ENCODE data around the gene AKT3.

AKT3 gene

DNA sequence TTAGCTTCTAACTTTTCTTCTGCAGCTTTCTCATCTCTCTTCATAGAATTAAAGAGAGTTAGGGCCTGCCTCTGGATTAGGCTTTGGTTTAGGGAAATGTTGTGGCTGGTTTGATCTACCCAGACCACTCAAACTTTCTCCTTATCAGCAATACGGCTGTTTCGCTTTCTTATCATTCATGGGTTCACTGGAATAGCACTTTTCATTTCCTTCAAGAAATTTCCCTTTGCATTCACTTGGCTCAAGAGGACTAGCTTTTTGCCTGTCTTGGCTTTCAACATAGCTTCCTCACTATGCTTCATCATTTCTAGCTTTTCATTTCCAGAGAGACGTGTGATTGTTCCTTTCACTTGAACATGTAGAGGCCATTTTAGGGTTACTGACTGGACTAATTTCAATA is 59.6 kb downstream of the AKT3 start:
- Histone ChIP-seq H3K23ac (ENCODE audit: low read depth, low read length, poor library complexity) (no peak overlapping the region), H2BK120ac (ENCODE audit: low read depth, low read length) (no peak overlapping the region), H3K4me2 (ENCODE audit: insufficient read depth, low read length, poor library complexity, severe bottlenecking) (no peak overlapping the region), H2AK5ac (ENCODE audit: low read depth, low read length) (no peak overlapping the region), H3K27ac (replicated peaks; ENCODE audit: low read length) (no peak overlapping the region), H2AFZ (ENCODE audit: low read length) (no peak overlapping the region), H2BK15ac (ENCODE audit: low read length) (no peak overlapping the region), H2BK5ac (ENCODE audit: low read length) (no peak overlapping the region), H3K4me3 (ENCODE audit: low read length in 2 of 2) (no peak overlapping the region), H3K14ac (ENCODE audit: low read length) (no peak overlapping the region), H3K4ac (ENCODE audit: low read length) (no peak overlapping the region), H2BK12ac (ENCODE audit: low read length) (no peak overlapping the region), H3K36me3 (replicated peaks in 1 of 2; ENCODE audit: control insufficient read depth in 2 of 2, insufficient read depth in 2 of 2, low read length in 2 of 2) (no peaks in the 10 kb centered on the region), H3K9me3 (replicated peaks in 1 of 2; ENCODE audit: control insufficient read depth in 2 of 2, insufficient read depth in 1 of 2, low read depth in 1 of 2, low read length in 2 of 2) (no peaks in the 10 kb centered on the region), H3K18ac (ENCODE audit: low read length) (no peak overlapping the region), H3K79me1 (ENCODE audit: low read depth, low read length) (no peaks in the 10 kb centered on the region), H3K4me1 (ENCODE audit: control insufficient read depth in 2 of 2, insufficient read depth in 1 of 2, low read depth in 1 of 2, low read length in 2 of 2) (peaks cover 6 to 8% of the 10 kb centered on the region in 2 donors), H4K8ac (ENCODE audit: low read depth, low read length) (no peak overlapping the region), H4K91ac (ENCODE audit: low read depth, low read length, poor library complexity) (no peak overlapping the region), H3K27me3 (ENCODE audit: control insufficient read depth in 3 of 3, insufficient read depth in 3 of 3, low read depth in 1 of 3, low read length in 3 of 3) (no peaks in the 10 kb centered on the region), H3K9ac (ENCODE audit: low read depth, low read length, poor library complexity) (no peak overlapping the region)
- no CpG with 5 or more reads among the region's 3 CpGs for WGBS, 2 donors (ENCODE audit: extremely low coverage in 2 of 2, insufficient read length in 2 of 2, insufficient replicate concordance in 1 of 2)
- DNase-seq (ENCODE audit: low spot score), result no peak

- Histone ChIP-seq H3K23ac (ENCODE audit: low read depth, low read length, poor library complexity) (no peak overlapping the region), H2BK5ac (ENCODE audit: low read length) (no peak overlapping the region), H3K4me3 (ENCODE audit: low read length in 2 of 2) (no peak overlapping the region), H3K14ac (ENCODE audit: low read length) (no peak overlapping the region), H3K36me3 (replicated peaks in 1 of 2; ENCODE audit: control insufficient read depth in 2 of 2, insufficient read depth in 2 of 2, low read length in 2 of 2) (no peaks in the 10 kb centered on the region), H3K4ac (ENCODE audit: low read length) (no peak overlapping the region), H4K8ac (ENCODE audit: low read depth, low read length) (no peak overlapping the region), H3K18ac (ENCODE audit: low read length) (no peak overlapping the region), H2AK5ac (ENCODE audit: low read depth, low read length) (no peak overlapping the region), H3K27me3 (ENCODE audit: control insufficient read depth in 3 of 3, insufficient read depth in 3 of 3, low read depth in 1 of 3, low read length in 3 of 3) (no peaks in the 10 kb centered on the region), H2BK15ac (ENCODE audit: low read length) (no peak overlapping the region), H3K79me1 (ENCODE audit: low read depth, low read length) (peaks cover 4% of the 10 kb centered on the region), H3K4me1 (ENCODE audit: control insufficient read depth in 2 of 2, insufficient read depth in 1 of 2, low read depth in 1 of 2, low read length in 2 of 2) (peaks cover 4 to 8% of the 10 kb centered on the region in 2 donors), H4K91ac (ENCODE audit: low read depth, low read length, poor library complexity) (no peak overlapping the region), H2AFZ (ENCODE audit: low read length) (no peak overlapping the region), H3K27ac (replicated peaks; ENCODE audit: low read length) (peak overlapping the region; percentile 27), H3K9ac (ENCODE audit: low read depth, low read length, poor library complexity) (no peak overlapping the region), H3K4me2 (ENCODE audit: insufficient read depth, low read length, poor library complexity, severe bottlenecking) (no peak overlapping the region), H2BK120ac (ENCODE audit: low read depth, low read length) (no peak overlapping the region), H3K9me3 (replicated peaks in 1 of 2; ENCODE audit: control insufficient read depth in 2 of 2, insufficient read depth in 1 of 2, low read depth in 1 of 2, low read length in 2 of 2) (peaks cover 0 to 9% of the 10 kb centered on the region in 2 donors), H2BK12ac (ENCODE audit: low read length) (no peak overlapping the region)
- no peak for DNase-seq (ENCODE audit: low spot score)
- WGBS, 2 donors (ENCODE audit: extremely low coverage in 2 of 2, insufficient read length in 2 of 2, insufficient replicate concordance in 1 of 2), result no CpG with 5 or more reads among the region's 3 CpGs
Observed at GRCh38 chr1:243786531-243786930, 63.5 kb downstream of the AKT3 start.

- Histone ChIP-seq H3K79me1 (ENCODE audit: low read depth, low read length) (peaks cover 4% of the 10 kb centered on the region), H4K8ac (ENCODE audit: low read depth, low read length) (no peak overlapping the region), H3K18ac (ENCODE audit: low read length) (peak overlapping the region; percentile 61), H3K4me2 (ENCODE audit: insufficient read depth, low read length, poor library complexity, severe bottlenecking) (no peak overlapping the region), H3K9me3 (replicated peaks in 1 of 2; ENCODE audit: control insufficient read depth in 2 of 2, insufficient read depth in 1 of 2, low read depth in 1 of 2, low read length in 2 of 2) (peaks cover 0 to 9% of the 10 kb centered on the region in 2 donors), H3K27me3 (ENCODE audit: control insufficient read depth in 3 of 3, insufficient read depth in 3 of 3, low read depth in 1 of 3, low read length in 3 of 3) (no peaks in the 10 kb centered on the region), H2AFZ (ENCODE audit: low read length) (no peak overlapping the region), H2BK120ac (ENCODE audit: low read depth, low read length) (no peak overlapping the region), H3K36me3 (replicated peaks in 1 of 2; ENCODE audit: control insufficient read depth in 2 of 2, insufficient read depth in 2 of 2, low read length in 2 of 2) (no peaks in the 10 kb centered on the region), H3K9ac (ENCODE audit: low read depth, low read length, poor library complexity) (peak overlapping the region; percentile 50), H2BK15ac (ENCODE audit: low read length) (no peak overlapping the region), H3K4me3 (ENCODE audit: low read length in 2 of 2) (peak overlapping the region in 1 of 2 donors; percentile 66), H2BK12ac (ENCODE audit: low read length) (no peak overlapping the region), H4K91ac (ENCODE audit: low read depth, low read length, poor library complexity) (no peak overlapping the region), H3K4ac (ENCODE audit: low read length) (no peak overlapping the region), H3K27ac (replicated peaks; ENCODE audit: low read length) (no peak overlapping the region), H3K4me1 (ENCODE audit: control insufficient read depth in 2 of 2, insufficient read depth in 1 of 2, low read depth in 1 of 2, low read length in 2 of 2) (peaks cover 4 to 8% of the 10 kb centered on the region in 2 donors), H2BK5ac (ENCODE audit: low read length) (peak overlapping the region; percentile 71), H3K14ac (ENCODE audit: low read length) (no peak overlapping the region), H3K23ac (ENCODE audit: low read depth, low read length, poor library complexity) (no peak overlapping the region), H2AK5ac (ENCODE audit: low read depth, low read length) (peak overlapping the region; percentile 53)
- no peak for DNase-seq (ENCODE audit: low spot score)
- no CpG with 5 or more reads among the region's 8 CpGs for WGBS, 2 donors (ENCODE audit: extremely low coverage in 2 of 2, insufficient read length in 2 of 2, insufficient replicate concordance in 1 of 2)
Observed at GRCh38 chr1:243784506-243784905, 65.5 kb downstream of the AKT3 start.

GRCh38 chr1:243783714-243784113 is 66.3 kb downstream of the AKT3 start:
- Histone ChIP-seq H3K4me3 (ENCODE audit: low read length in 2 of 2) (no peak overlapping the region), H3K27me3 (ENCODE audit: control insufficient read depth in 3 of 3, insufficient read depth in 3 of 3, low read depth in 1 of 3, low read length in 3 of 3) (no peaks in the 10 kb centered on the region), H3K9ac (ENCODE audit: low read depth, low read length, poor library complexity) (no peak overlapping the region), H2BK15ac (ENCODE audit: low read length) (no peak overlapping the region), H3K14ac (ENCODE audit: low read length) (no peak overlapping the region), H3K23ac (ENCODE audit: low read depth, low read length, poor library complexity) (no peak overlapping the region), H2BK5ac (ENCODE audit: low read length) (no peak overlapping the region), H4K8ac (ENCODE audit: low read depth, low read length) (no peak overlapping the region), H3K27ac (replicated peaks; ENCODE audit: low read length) (no peak overlapping the region), H2BK12ac (ENCODE audit: low read length) (no peak overlapping the region), H3K36me3 (replicated peaks in 1 of 2; ENCODE audit: control insufficient read depth in 2 of 2, insufficient read depth in 2 of 2, low read length in 2 of 2) (no peaks in the 10 kb centered on the region), H2AFZ (ENCODE audit: low read length) (no peak overlapping the region), H2BK120ac (ENCODE audit: low read depth, low read length) (no peak overlapping the region), H3K4me2 (ENCODE audit: insufficient read depth, low read length, poor library complexity, severe bottlenecking) (no peak overlapping the region), H3K9me3 (replicated peaks in 1 of 2; ENCODE audit: control insufficient read depth in 2 of 2, insufficient read depth in 1 of 2, low read depth in 1 of 2, low read length in 2 of 2) (peaks cover 0 to 13% of the 10 kb centered on the region in 2 donors), H4K91ac (ENCODE audit: low read depth, low read length, poor library complexity) (no peak overlapping the region), H3K4me1 (ENCODE audit: control insufficient read depth in 2 of 2, insufficient read depth in 1 of 2, low read depth in 1 of 2, low read length in 2 of 2) (peaks cover 4 to 8% of the 10 kb centered on the region in 2 donors), H3K18ac (ENCODE audit: low read length) (no peak overlapping the region), H2AK5ac (ENCODE audit: low read depth, low read length) (no peak overlapping the region), H3K79me1 (ENCODE audit: low read depth, low read length) (peaks cover 4% of the 10 kb centered on the region), H3K4ac (ENCODE audit: low read length) (no peak overlapping the region)
- DNase-seq (ENCODE audit: low spot score), result no peak
- WGBS, 2 donors (ENCODE audit: extremely low coverage in 2 of 2, insufficient read length in 2 of 2, insufficient replicate concordance in 1 of 2), result no CpG with 5 or more reads among the region's 2 CpGs

All from neuronal stem cell (in vitro differentiated cells).